ENCODE results near the gene USP1.

DNA sequence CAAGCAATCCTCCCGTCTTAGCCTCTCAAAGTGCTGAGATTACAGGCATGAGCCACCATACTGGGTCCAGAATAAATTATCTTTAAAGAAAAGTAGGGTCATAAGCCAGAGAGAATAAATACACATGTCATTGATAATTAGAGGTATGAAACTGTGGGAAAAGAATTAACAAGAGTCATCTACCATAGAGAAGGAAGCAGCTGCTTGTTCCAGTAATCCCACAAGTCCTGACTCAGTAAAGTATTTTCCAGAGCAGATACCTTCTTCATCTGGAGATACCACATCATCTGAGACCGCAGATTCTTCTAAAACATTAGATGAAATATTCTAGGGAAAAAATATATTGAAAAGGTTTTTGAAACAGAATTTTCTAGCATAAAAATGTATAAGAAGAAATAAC lies 55.7 kb downstream of the USP1 start:
- TF ChIP-seq, protein P1, sequence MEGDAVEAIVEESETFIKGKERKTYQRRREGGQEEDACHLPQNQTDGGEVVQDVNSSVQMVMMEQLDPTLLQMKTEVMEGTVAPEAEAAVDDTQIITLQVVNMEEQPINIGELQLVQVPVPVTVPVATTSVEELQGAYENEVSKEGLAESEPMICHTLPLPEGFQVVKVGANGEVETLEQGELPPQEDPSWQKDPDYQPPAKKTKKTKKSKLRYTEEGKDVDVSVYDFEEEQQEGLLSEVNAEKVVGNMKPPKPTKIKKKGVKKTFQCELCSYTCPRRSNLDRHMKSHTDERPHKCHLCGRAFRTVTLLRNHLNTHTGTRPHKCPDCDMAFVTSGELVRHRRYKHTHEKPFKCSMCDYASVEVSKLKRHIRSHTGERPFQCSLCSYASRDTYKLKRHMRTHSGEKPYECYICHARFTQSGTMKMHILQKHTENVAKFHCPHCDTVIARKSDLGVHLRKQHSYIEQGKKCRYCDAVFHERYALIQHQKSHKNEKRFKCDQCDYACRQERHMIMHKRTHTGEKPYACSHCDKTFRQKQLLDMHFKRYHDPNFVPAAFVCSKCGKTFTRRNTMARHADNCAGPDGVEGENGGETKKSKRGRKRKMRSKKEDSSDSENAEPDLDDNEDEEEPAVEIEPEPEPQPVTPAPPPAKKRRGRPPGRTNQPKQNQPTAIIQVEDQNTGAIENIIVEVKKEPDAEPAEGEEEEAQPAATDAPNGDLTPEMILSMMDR (conservative IDR thresholded peaks at IDR 0.05; ENCODE audit: low read depth, low read length) = no peak
- TF ChIP-seq CHD1 (IDR thresholded peaks at IDR 0.05; ENCODE audit: low read depth, low read length) = no peak
- TF ChIP-seq RFX5 (IDR thresholded peaks at IDR 0.05; ENCODE audit: low read depth, low read length) = no peak
- TF ChIP-seq BHLHE40 (IDR thresholded peaks at IDR 0.05; ENCODE audit: low read depth, low read length) = no peak
- TF ChIP-seq, protein P2, sequence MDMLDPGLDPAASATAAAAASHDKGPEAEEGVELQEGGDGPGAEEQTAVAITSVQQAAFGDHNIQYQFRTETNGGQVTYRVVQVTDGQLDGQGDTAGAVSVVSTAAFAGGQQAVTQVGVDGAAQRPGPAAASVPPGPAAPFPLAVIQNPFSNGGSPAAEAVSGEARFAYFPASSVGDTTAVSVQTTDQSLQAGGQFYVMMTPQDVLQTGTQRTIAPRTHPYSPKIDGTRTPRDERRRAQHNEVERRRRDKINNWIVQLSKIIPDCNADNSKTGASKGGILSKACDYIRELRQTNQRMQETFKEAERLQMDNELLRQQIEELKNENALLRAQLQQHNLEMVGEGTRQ (IDR thresholded peaks at IDR 0.05; ENCODE audit: low read depth, low read length) = no peak
- TF ChIP-seq SMC3 (IDR thresholded peaks at IDR 0.05; ENCODE audit: low read depth, low read length) = no peak
- TF ChIP-seq RAD21 (IDR thresholded peaks at IDR 0.05; ENCODE audit: low read length) = no peak
- no peak for TF ChIP-seq CEBPB (IDR thresholded peaks at IDR 0.05; ENCODE audit: low read depth, low read length)
- TF ChIP-seq FOS (IDR thresholded peaks at IDR 0.05; ENCODE audit: low read depth, low read length) = no peak
- TF ChIP-seq, protein P3, sequence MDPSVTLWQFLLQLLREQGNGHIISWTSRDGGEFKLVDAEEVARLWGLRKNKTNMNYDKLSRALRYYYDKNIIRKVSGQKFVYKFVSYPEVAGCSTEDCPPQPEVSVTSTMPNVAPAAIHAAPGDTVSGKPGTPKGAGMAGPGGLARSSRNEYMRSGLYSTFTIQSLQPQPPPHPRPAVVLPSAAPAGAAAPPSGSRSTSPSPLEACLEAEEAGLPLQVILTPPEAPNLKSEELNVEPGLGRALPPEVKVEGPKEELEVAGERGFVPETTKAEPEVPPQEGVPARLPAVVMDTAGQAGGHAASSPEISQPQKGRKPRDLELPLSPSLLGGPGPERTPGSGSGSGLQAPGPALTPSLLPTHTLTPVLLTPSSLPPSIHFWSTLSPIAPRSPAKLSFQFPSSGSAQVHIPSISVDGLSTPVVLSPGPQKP (IDR thresholded peaks at IDR 0.05; ENCODE audit: borderline replicate concordance, low read depth, low read length) = no peak
- no peak for TF ChIP-seq POLR2A (IDR thresholded peaks at IDR 0.05; ENCODE audit: low read depth, low read length)
- TF ChIP-seq RCOR1 (IDR thresholded peaks at IDR 0.05; ENCODE audit: insufficient replicate concordance, low read length) = no peak
- TF ChIP-seq MAZ (IDR thresholded peaks at IDR 0.05; ENCODE audit: borderline replicate concordance, low read depth, low read length) = no peak
- TF ChIP-seq MXI1 (IDR thresholded peaks at IDR 0.05; ENCODE audit: borderline replicate concordance, low read depth, low read length) = no peak

Data from IMR-90 (cell line).